Endothelial cell of umbilical vein (primary cell): Measurements from ENCODE around the gene TNIK. TPM values are rescaled to one million over a fixed set of nuclear protein-coding genes. Genes with fewer than 3 reads are reported as not detected.

Experiments used
- BruUV-seq: library from RNA; stranded (reverse); fragments of 400-500 nt; replicated peaks from 2 replicates; lab custom pipeline; 2021; lab: Mats Ljungman, UMichigan
- CTCF ChIA-PET: fragments of 300-600, 350-600 bp; sonication (Branson Sonifier 250); formaldehyde crosslinking; loops from one replicate; lab custom pipeline; 2021; ENCODE audit warnings: antibody characterized with exemption, inconsistent platforms; lab: Charles Lee
- POLR2A ChIA-PET: fragments of 300-600, 350-600 bp; sonication (Branson Sonifier 250); formaldehyde crosslinking; loops from one replicate; lab custom pipeline; 2021; ENCODE audit warnings: antibody characterized with exemption, inconsistent platforms; lab: Charles Lee
- DNase-seq: peaks from one replicate; pipeline ENCODE4 v3.0.0-alpha.2; 2011; ENCODE audit warnings: low read depth, low spot score
- FAIRE-seq: peaks from 2 replicates; lab custom pipeline; 2011; peaks lifted over from hg19 to GRCh38; lab: Jason Lieb, UNC
- H2AFZ ChIP-seq: 2 replicates; pipeline ENCODE4 v1.6.0; 2012; ENCODE audit warnings: low read depth, low read length, control low read depth, inconsistent platforms
- H3K27ac ChIP-seq: 2 replicates; pipeline ENCODE4 v1.5.1; 2011; ENCODE audit warnings: low read depth, mild to moderate bottlenecking, control low read depth, low read length, moderate library complexity; ENCODE audit not compliant: insufficient read depth
- H3K27me3 ChIP-seq, 2 experiments: 2 replicates each; pipeline versions ENCODE4 v1.6.0 to v1.6.1; 2011; ENCODE audit warnings: low read length in 2 of 2, mixed read lengths in 1 of 2; ENCODE audit not compliant: control insufficient read depth in 2 of 2, insufficient read depth in 2 of 2
- H3K36me3 ChIP-seq, 2 experiments: 2 replicates in 1 of 2; 3 replicates in 1 of 2; pipeline ENCODE4 v1.5.1; 2011; ENCODE audit warnings: low read length in 2 of 2, mild to moderate bottlenecking in 1 of 2, moderate library complexity in 1 of 2; ENCODE audit not compliant: control insufficient read depth in 2 of 2, insufficient read depth in 2 of 2; ENCODE audit errors: extremely low read depth in 1 of 2
- H3K4me1 ChIP-seq: 3 replicates; pipeline ENCODE4 v1.5.1; 2011; ENCODE audit warnings: mild to moderate bottlenecking, low read length; ENCODE audit not compliant: control insufficient read depth, insufficient read depth; ENCODE audit errors: extremely low read depth
- H3K4me2 ChIP-seq: 2 replicates; pipeline ENCODE4 v1.6.1; 2011; ENCODE audit warnings: low read length, control low read depth, mixed read lengths; ENCODE audit not compliant: insufficient read depth
- H3K4me3 ChIP-seq, 3 experiments: fragments of 200-600 bp in 1 of 3; sonication (generic), shearing (Covaris generic) in 1 of 3; replicated peaks in 1 of 3; 2 replicates each; pipeline ENCODE4 v1.5.1; 2011 to 2016; ENCODE audit warnings: control low read depth in 3 of 3, low read length in 3 of 3, mild to moderate bottlenecking in 2 of 3, inconsistent platforms in 1 of 3, low read depth in 1 of 3, moderate library complexity in 1 of 3; ENCODE audit not compliant: insufficient read depth in 1 of 3
- H3K79me2 ChIP-seq: 2 replicates; pipeline ENCODE4 v1.6.0; 2012; ENCODE audit warnings: low read length, inconsistent platforms; ENCODE audit not compliant: control insufficient read depth, insufficient read depth
- H3K9ac ChIP-seq: replicated peaks from 2 replicates; pipeline ENCODE3; 2011; ENCODE audit warnings: low read length, control low read depth; ENCODE audit not compliant: insufficient read depth; ENCODE audit errors: extremely low read depth
- H3K9me1 ChIP-seq: replicated peaks from 3 replicates; pipeline ENCODE4 v1.6.0; 2011; ENCODE audit warnings: mild to moderate bottlenecking, low read length; ENCODE audit not compliant: control insufficient read depth, insufficient read depth; ENCODE audit errors: extremely low read depth
- H3K9me3 ChIP-seq: replicated peaks from 2 replicates; pipeline ENCODE4 v1.5.1; 2012; ENCODE audit warnings: low read length, inconsistent platforms; ENCODE audit not compliant: control insufficient read depth, insufficient read depth
- H4K20me1 ChIP-seq: replicated peaks from 2 replicates; pipeline ENCODE3; 2011; ENCODE audit warnings: mild to moderate bottlenecking, low read length; ENCODE audit not compliant: control insufficient read depth, insufficient read depth; ENCODE audit errors: extremely low read depth
- CTCF ChIP-seq, 2 donors: IDR thresholded peaks; 1 replicate in 1 of 2; 2 replicates in 1 of 2; pipeline ENCODE4 v1.5.1; 2011; ENCODE audit warnings: low read length in 2 of 2, mild to moderate bottlenecking in 2 of 2, moderate library complexity in 2 of 2, control low read depth in 1 of 2, inconsistent platforms in 1 of 2, low read depth in 1 of 2; ENCODE audit not compliant: insufficient read depth in 1 of 2; ENCODE audit errors: extremely low read depth in 1 of 2
- EZH2 ChIP-seq: IDR thresholded peaks from 2 replicates; pipeline ENCODE4 v1.6.1; 2012; ENCODE audit warnings: borderline replicate concordance, low read depth, mild to moderate bottlenecking, moderate library complexity, low read length, inconsistent platforms; ENCODE audit not compliant: severe bottlenecking
- FOS ChIP-seq: IDR thresholded peaks from 2 replicates; pipeline ENCODE4 v1.6.1; 2011; ENCODE audit warnings: mild to moderate bottlenecking, low read length, moderate library complexity, borderline replicate concordance; ENCODE audit not compliant: insufficient read depth
- GATA2 ChIP-seq: IDR thresholded peaks from 2 replicates; pipeline ENCODE4 v1.7.0; 2011; ENCODE audit warnings: low read depth, mild to moderate bottlenecking, moderate library complexity, mixed read lengths, low read length; ENCODE audit not compliant: insufficient read length, insufficient read depth
- JUN ChIP-seq: IDR thresholded peaks from 2 replicates; pipeline ENCODE4 v1.6.1; 2011; ENCODE audit warnings: borderline replicate concordance, low read depth; ENCODE audit not compliant: insufficient read length, insufficient read depth
- MYC ChIP-seq: IDR thresholded peaks from one replicate; pipeline ENCODE4 v1.6.1; 2011; ENCODE audit warnings: mild to moderate bottlenecking, low read depth, low read length
- POLR2A ChIP-seq: IDR thresholded peaks from 2 replicates; pipeline ENCODE4 v1.6.1; 2012; ENCODE audit warnings: low read depth, mild to moderate bottlenecking, control low read depth, low read length
- POLR2AphosphoS5 ChIP-seq: IDR thresholded peaks from 2 replicates; pipeline ENCODE4 v1.6.1; 2012; ENCODE audit warnings: low read depth, mild to moderate bottlenecking, control low read depth, low read length, moderate library complexity; ENCODE audit not compliant: insufficient read depth
- dilution Hi-C: fragments of 300-500 bp; cut with MboI; formaldehyde crosslinking; loops from one replicate; pipeline ENCODE4 v1.15.0; 2019; ENCODE audit warnings: low sequenced_read_pairs; ENCODE audit not compliant: extremely low pct_ligation_motif_present
- intact Hi-C: fragments of 100-400 bp; cut with micrococcal nuclease; formaldehyde crosslinking; loops from one replicate; pipeline ENCODE4 v1.10.0; 2022
- polyA plus RNA-seq, 4 experiments: library from polyadenylated mRNA; depleted of rRNA in 3 of 4; stranded (reverse) in 3 of 4; unstranded in 1 of 4; fragments of >200 nt; gene quantifications; 2 replicates each; pipeline versions ENCODE4 v1.2.1 to v1.2.3, GENCODE V29; 2011 to 2012; ENCODE audit warnings: missing spikeins in 1 of 4
- total RNA-seq: library from RNA; stranded (reverse); gene quantifications from 2 replicates; pipeline ENCODE4 v1.2.3, GENCODE V29; 2021
- TF ChIP-seq, protein P1 (sequence below): IDR thresholded peaks from 2 replicates; pipeline ENCODE4 v1.6.1; 2011; ENCODE audit not compliant: insufficient read depth, insufficient read length

The TNIK gene
- total and polyA plus RNA-seq, 2 donors (not counting 3 experiments of a cell fraction or from before 2014, with no cell fraction given) = 10.9 to 39.7 TPM

- no peak overlapping the region for H2AFZ ChIP-seq
- POLR2A ChIA-PET = no interaction called here
Measured at GRCh38 chr3:171269542-171269941, 190.7 kb downstream of the TNIK start.

More at GRCh38 chr3:171269542-171269941, 190.7 kb downstream of the TNIK start:
- Histone ChIP-seq H3K9me3 (no peaks in the 10 kb centered on the region), H3K79me2 (no peaks in the 10 kb centered on the region), H3K27me3 (no peaks in the 10 kb centered on the region), H3K4me3 (no peak overlapping the region), H3K4me1 (peaks cover 4% of the 10 kb centered on the region), H3K27ac (no peak overlapping the region), H3K36me3 (no peaks in the 10 kb centered on the region), H3K9ac (no peak overlapping the region), H3K4me2 (no peak overlapping the region), H4K20me1 (no peaks in the 10 kb centered on the region), H3K9me1 (no peaks in the 10 kb centered on the region)
- no peak for FAIRE-seq
- TF ChIP-seq JUN (no peak), FOS (no peak), GATA2 (no peak), POLR2A (no peak), MYC (no peak), POLR2AphosphoS5 (no peak), CTCF (IDR thresholded peaks at IDR 0.05; ENCODE audit: extremely low read depth in 1 of 2, insufficient read depth in 1 of 2, low read depth in 1 of 2, low read length in 2 of 2) (no peak), EZH2 (no peak)
- TF ChIP-seq, protein P1, sequence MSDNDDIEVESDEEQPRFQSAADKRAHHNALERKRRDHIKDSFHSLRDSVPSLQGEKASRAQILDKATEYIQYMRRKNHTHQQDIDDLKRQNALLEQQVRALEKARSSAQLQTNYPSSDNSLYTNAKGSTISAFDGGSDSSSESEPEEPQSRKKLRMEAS = no peak
- BruUV-seq = no TSS peak
- dilution Hi-C loops (no loop called here), intact Hi-C loops (no loop called here)
- no peak for DNase-seq
- CTCF ChIA-PET = interaction anchor here (0.6 to 2.8 kb wide), 6 partner anchors 9 to 107 kb away, joined by 3 to 9 read pairs (median 3); no protein-coding TSS in a partner anchor
